Smooth muscle cell of the brain vasculature (primary cell): ENCODE data around the gene P2RX1.
"Not testable (repeated sequence)": the region's sequence is repeated elsewhere in the genome, so short reads cannot be mapped to it uniquely, and the experiment has no call there.

Source experiments
- DNase-seq: peaks from one replicate; pipeline ENCODE4 v3.0.0-alpha.2; 2012; ENCODE audit warnings: low read depth, low spot score

P2RX1 gene

DNA sequence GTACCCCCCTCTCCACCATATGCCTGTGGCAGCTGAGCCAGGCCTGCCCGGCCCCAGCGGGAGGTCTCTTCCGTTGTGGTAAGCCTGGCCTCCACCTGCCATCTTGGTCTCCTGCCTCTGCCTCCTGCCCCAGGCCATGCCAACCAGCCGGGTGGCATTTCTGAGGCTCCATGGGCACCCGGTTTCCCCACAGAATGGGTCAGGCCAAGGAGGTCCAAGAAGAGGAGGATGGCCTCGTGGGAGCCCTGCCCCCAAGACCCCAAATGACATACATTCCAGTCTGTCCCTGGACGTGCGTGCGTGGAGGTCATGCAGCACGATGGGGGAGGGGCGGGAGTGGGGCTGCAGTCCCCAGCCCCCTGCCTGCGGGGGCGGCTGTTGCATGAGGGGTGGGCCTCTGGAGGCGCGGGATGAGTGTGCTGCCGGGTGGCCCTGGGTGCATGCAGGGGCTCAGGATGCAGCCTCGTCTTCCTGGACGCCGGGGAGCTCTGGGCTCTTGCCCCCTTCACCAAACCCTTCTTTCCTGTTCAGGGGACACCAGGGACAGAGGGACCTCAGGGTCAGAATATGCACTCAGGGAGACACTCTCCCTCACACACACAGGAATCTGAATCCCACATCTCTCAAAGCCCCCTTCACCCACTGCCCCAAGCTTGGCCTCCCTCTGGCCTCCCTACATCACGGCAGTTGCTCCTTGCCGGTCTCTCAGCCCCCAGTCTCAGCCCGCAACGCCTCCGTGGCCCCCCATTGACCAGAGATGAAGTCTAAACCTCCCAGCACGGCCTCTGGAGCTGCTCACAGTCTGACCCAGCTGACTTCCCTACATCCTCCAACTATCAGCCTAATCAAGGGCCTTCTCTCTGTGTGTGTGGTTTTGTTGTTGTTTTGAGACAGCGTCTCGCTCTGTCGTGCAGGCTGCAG is 54.2 kb downstream of the P2RX1 start:
- no peak for DNase-seq

DNA sequence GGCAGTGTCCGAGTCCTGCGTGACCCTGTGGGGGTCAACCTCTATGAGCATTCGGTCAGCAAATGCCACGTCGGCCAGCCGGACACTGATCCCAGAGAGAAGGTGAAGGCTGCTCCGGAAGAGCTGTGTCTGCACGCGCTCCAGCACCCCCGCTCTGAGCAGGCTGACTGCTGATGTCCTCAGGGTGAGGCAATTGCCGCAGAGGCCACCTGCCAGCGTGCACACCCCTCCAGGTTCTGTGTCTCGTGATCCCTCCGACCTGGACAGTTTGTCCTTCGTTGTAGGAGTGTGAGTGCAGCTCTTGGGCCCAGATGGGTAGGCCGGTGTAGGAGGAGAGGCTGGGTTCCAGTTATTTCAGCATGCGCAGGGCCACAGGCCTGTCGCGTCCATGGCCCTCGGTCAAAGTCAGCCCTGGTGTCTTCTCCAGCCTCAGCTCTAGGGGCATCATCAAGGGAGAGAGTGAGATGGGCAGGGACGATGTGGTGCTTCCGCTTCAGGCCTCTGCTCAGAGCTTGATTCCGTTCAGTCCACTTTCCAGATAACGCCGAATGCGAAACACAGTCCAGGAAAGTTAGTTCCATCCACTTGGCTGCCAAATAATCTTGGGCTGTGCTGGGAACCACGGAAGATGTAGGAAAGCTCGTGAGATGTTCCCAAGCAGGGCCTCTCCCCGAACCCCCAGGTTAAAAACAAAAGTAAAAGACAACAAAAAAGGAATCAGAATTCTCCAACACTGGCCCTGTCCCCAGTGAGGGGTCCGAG is 55.1 kb downstream of the P2RX1 start:
- no peak for DNase-seq

DNA sequence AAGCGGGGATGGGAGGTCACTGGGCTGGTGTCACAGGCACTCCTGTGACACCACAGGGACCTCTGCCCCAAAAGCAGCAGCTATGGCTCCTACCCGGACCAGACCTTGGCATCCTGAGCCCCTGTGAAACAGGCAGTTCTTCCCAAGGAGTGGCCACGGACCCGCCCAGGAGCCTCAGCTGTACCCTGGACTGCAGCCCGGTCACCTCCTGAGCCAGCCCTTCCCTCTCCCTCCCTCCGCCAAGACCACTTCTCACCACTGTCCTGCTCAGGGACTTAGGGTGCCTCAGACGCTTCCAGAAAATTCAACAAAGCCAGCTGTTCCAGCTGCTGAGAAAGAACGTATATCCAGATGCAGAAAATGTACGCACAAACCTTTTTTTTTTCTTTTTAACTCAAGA is 56.3 kb downstream of the P2RX1 start:
- DNase-seq = no peak

DNA sequence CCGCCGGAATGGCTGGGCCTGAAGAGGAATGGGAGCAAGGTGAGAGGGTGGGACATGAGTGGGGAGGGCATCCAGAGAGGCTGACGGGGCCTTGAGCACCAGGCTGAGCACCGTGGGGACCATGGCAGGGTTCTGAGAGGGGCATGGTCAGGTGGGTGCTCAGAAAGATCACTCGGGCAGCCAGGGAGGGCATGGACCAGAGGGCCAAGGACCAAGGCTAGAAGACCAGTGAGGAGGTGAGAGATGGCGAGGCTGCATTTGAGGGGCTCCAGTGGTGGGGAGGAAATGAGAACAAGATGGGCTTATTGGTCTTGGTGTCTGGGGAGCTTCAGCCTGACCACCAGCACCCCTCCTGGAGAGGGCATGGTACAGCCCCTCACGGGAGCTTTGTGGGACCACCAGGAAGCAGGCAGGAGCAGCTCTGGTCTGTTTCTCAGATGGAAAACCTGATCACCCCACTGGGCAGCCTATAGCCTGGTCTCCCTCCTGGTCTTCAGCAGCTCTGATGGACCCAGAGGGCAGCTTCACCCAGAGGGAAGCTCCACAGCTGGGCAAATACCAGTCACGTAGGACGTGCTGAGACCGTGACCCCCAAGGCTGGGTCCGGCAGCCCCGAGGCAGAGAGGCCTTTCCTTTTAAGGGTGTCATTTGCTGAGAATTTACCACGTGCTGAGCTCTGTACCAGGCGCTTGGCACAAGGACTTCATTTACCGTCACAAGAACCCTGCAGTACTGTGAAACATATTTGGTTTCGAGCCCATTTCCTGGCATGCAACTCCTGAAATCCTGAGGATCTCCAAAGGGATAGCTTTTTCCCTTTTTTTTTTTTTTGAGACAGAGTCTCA is 58.8 kb downstream of the P2RX1 start:
- DNase-seq = no peak

DNA sequence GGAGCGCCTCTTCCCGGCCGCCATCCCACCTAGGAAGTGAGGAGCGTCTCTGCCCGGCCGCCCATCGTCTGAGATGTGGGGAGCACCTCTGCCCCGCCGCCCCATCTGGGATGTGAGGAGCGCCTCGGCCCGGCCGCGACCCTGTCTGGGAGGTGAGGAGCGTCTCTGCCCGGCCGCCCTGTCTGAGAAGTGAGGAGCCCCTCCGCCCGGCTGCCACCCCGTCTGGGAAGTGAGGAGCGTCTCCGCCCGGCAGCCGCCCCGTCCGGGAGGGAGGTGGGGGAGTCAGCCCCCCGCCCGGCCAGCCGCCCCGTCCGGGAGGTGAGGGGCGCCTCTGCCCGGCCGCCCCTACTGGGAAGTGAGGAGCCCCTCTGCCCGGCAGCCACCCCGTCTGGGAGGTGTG is 62.1 kb downstream of the P2RX1 start:
- DNase-seq = not testable (repeated sequence)

DNA sequence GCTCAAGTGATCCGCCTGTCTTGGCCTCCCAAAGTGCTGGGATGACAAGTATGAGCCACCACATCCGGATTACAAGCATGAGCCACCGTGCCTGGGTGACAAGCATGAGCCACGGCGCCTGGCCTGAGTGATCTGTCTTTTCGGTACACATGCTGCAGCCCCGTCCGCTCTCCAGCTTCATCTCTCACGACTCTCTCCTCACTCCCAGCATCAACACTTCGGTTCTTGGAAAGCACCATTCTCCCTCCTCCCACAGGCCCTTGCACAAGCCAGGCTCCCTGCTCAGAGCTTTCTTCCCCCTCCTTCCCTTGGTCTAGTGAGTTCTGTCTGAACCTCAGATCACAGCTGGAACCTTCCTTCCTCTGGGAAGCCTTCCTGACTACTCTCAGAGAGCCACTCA is 63.7 kb downstream of the P2RX1 start:
- DNase-seq = no peak

DNA sequence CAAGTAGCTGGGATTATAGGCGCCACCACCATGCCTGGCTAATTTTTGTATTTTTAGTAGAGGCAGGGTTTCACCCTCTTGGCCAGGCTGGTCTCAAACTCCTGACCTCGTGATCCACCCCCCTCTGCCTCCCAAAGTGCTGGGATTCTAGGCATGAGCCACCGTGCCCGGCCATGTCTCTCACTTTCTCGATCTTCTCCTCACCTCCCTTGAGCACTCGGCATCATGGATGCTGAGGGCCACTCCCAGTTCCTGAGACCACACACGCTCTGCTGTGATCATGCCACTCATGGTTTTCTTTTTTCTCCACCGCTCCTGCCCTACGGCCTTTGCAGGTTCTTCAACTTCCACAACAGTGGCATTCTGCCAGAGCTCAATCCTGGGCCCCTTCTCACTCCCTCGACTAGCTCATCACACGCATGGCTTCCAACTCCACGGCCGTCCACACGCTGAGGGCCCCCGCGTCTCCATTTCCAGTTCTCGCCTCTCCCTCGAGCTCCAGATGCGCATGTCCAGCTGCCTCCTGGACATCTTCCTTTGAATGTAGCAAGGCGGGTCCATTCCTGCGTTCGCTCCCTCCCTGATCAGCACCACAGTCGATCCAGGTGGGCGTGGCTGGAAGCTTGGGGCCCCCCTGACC is 64.7 kb downstream of the P2RX1 start:
- no peak for DNase-seq

DNA sequence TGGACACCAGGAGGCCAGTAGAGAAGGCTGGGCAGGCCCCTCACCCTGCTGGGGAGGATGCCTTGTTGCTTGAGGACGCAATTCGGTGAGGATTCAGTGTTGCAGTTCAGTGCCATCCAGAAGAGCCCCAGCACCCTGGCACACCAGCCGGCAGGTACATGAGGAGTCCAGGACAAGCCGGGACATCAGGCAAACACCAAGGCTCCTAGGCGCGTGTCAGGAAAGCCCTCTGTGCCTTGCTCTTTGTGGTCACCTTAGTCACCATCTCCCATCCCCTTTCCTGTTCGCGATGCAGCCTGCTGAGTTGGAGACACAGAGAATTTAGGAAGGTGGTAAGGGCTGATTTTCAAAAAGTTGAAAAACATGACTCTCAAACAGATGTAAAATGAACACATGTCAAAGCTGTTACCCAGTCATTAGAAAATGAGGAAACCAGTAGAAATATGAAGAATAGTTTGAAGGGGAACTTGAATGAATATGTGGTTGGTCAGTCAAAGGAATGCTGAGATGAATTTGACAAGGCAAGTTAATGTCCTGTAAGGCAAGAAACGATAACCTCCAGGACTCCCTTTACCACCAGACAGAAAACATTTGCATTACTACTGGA is 67.9 kb downstream of the P2RX1 start:
- DNase-seq = no peak

DNA sequence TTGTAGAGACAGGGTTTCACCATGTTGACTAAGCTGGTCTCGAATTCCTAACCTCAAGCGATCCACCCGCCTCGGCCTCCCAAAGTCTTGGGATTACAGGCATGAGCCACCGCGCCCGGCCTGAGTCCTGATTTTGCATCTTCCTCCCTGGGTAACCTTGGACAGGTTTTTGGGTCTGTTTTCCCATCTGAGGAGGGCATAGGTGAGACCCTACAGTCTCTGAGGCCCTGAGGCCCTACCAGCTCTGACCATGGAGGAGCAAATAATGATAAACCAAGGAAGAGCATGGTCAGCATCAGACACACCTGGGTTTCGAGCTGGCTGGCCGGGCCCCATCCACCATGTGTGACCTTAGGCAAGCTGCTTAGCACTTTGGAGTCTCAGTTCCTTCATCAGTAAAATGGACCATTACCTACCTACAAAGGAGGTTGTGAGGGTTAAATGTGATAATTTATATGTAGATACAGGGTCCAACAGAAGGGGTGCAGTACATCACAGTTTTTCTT is 69.0 kb downstream of the P2RX1 start:
- DNase-seq = no peak
